AG20443 (cell line): Measurements from ENCODE around the gene TSPAN17.
"Not testable (repeated sequence)": the region's sequence is repeated elsewhere in the genome, so short reads cannot be mapped to it uniquely, and the experiment has no call there.

Experiments used
- DNase-seq: peaks from one replicate; pipeline ENCODE4 v3.0.0; 2012; ENCODE audit warnings: low spot score, mixed read lengths

Gene TSPAN17, protein sequence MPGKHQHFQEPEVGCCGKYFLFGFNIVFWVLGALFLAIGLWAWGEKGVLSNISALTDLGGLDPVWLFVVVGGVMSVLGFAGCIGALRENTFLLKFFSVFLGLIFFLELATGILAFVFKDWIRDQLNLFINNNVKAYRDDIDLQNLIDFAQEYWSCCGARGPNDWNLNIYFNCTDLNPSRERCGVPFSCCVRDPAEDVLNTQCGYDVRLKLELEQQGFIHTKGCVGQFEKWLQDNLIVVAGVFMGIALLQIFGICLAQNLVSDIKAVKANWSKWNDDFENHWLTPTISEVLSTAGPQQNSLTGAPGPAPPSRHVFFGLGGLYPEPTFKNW

DNA sequence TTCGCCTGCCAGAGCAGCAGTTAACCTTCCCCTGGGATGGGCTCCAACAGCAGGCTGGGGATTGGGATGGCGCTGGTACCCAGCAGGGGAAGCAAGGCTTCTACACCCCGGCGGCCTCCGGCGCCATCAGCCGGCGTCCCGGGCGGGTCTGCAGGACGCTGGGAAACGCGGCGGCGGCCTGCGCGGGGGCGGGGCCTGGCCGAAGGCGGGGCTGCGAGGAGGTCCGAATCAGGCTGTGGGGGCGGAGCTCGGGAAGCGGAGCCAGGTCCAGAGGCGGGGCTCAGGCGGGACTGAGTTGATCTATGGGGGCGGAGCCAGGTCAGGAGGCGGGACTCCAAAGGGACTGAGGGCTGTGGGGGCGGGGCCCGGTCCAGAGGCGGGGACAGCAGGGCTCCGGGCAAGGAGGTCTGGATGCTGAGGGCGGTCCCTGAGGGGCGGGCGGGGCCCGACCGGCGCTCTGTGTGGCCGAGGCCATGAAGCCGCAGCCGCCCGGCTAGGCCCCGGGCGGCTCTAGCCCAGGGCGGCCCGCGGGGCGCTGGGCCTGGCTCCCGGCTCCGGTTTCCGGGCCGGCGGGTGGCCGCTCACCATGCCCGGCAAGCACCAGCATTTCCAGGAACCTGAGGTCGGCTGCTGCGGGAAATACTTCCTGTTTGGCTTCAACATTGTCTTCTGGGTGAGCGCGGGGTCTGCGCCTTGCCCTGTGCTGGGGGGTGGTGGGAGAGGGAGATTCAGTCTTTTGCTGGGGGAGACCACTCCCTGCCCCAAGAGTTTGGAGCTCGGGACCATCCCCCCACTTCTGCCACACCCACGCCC lies at the start of gene TSPAN17:
TSPAN17 (plus strand) TSS at position 455 of the 813 bp plus-strand sequence; CDS start at position 587, 132 bp downstream.
- peak; percentile 100 for DNase-seq

DNA sequence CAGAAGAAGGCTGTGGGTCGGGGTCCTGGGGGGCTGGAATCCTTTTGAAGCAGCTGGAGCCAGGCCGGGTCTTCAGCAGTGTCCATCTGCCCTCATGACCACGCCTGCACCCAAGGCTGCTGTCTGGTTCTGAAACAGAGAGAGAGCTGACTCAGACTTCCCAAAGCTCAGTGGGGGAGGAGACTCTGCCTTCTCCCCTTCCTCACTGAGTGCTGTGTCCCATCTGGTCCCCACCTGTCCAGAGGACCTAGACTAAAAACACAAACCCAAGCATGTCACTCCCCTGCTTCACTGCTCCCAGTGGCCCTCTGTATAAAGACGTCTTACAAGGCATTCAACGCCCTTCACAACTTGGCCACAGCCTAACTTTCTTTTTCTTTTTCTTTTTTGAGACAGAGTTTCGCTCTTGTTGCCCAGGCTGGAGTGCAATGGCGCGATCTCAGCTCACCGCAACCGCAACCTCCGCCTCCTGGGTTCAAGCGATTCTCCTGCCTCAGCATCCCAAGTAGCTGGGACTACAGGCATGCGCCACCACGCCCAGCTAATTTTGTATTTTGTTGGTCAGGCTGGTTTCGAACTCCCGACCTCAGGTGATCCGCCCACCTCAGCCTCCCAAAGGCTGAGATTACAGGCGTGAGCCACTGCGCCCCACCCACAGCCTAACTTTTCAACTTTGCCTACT lies 47.4 kb upstream of the TSPAN17 start:
- DNase-seq, result not testable (repeated sequence)

DNA sequence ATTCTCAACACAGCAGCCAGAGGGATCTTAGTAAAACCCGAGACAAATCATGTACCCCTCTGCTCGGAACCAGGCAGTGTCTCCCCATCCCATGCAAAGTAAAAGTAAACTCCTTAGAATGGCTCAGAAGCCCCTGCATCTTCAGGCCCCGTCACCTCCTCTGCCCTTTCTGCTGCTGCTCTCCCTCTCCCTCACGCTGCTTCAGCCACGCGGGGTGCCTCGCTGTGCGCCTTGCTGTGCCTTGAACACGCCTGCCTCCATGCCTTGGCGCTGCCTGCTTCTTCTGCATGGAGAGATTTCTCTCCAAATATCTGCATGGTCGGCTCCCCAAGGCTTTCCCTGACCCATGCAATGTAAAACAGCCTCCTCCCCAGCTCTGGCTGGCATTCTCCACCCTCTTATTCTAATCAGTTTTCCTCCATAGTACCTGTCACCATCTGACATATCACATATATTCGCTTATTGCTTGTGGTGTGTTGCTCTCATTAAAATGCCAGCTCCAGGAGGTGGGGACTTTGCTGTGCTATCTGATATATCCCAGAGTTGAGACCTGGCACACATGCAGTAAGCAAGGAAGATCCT lies 45.3 kb upstream of the TSPAN17 start:
- DNase-seq, result no peak

DNA sequence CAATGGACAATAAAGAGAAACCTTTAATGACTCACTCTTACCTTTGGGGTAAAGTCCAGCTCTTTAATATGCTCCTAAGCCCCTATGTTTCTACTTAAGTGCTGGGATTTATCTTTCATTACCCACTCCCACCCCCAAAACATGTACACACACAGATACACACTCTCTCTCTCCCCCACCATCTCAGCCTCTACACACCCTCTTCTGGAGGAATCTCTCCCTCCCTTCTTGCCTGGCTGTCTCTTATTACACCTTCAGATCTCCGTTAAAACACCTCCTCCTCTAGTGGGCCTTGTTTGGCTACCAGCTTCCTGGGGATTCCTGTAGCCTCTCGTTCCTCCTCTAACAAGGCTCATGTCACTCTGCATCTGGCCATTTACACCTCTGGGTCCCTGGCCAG lies 44.2 kb upstream of the TSPAN17 start:
- DNase-seq, result no peak

DNA sequence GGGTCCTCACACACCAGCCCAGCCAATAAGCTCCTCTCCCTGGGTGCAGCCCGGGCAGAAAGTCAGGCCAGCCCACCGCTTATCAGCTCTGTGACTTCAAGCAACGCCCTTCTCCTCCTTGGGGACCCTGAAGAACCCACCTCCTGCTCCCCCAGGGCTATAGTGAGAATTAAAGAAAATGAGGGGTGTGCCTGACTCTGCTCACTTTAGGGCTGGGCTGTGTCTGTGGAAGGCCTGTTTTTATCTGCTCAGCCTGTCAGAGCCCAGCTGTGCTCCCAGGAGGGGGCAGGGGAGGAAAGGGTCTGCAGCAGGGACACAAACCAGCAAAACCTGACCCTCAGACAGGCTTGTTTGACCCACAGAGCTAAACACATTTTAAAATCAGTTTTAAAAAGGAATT lies 41.3 kb upstream of the TSPAN17 start:
- DNase-seq, result no peak

DNA sequence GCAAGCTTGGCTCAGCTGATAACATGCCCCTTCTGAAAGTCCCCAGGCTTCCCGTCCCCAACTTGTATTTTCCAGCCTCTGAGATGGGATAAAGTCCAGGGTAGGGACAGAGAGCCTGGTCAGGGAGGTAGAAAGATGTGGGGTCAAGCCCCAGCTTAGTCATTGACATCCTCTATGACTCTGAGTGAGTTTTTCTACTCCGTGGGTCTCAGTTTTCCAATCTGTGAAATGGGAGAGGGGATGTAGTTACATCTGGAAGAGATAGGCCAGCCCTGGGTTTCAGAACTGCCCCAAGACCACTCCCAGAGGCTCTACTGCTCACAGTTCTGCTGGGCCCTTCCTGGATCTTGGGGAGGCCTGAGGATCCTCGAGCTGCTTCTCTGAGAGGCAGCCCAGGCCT lies 40.4 kb upstream of the TSPAN17 start:
- no peak for DNase-seq

DNA sequence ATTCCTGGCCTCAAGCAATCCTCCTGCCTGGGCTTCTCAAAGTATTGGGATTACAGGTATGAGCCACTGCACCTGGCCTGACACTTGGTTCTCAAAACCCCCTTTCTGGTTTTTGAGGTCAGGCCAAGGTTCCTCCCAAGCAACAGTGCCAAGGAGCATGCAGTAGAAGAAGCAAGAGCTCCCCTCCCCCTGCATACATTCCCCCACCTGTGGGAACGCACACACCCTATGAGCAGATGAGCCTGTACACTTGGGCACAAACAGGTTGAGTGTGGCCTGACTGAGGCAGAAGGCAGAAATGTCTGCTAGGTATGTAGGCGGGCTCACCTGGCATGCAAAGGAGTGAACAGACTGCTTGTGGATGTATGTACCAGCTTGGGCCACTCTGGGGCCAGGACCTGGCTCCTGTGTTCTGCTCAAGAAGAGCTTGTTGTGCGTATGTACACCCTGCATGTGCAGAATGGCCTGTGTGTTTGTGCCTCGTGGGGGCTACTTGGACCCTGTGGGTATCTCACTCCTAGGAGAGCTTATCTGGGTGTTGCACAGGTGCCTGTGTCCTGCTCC lies 39.1 kb upstream of the TSPAN17 start:
- no peak for DNase-seq

DNA sequence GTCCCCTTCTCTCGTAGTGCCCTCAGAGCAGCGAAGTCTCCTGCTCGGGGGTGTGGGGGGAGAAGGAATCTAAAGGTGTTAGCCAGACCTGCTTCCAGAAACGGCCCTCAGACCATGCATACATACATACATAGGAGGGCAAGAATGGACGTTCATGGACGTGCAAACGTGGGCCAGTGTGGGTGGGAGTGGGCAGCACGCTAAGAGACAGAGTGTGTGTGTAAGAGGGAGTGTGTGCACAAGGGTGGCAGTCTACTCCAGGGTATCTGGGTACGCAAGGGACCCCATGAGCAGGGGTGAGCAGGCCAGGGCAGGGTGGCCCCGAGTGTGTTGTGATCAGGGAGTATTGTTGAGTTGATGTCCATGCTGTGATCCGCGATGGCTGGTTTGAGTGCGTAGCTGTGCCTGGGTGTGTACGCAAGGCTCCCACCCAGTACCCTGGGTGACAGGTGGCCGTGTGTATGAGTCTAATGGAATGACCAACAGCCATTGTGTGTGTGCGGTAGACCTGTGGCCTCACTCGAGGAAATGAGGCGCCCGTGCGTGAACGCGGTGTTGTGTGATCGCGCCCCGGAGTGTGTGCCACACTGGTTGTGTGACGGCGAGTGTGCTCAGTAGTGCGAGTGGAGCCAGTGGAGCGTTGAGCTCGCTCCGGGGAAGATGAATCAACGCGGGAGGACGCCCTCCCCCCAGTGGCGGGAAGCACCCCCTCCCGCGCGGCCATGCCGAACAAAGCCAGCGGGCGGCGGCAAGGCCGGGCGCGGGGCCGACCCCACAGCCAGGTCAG lies 38.2 kb upstream of the TSPAN17 start:
- no peak for DNase-seq

DNA sequence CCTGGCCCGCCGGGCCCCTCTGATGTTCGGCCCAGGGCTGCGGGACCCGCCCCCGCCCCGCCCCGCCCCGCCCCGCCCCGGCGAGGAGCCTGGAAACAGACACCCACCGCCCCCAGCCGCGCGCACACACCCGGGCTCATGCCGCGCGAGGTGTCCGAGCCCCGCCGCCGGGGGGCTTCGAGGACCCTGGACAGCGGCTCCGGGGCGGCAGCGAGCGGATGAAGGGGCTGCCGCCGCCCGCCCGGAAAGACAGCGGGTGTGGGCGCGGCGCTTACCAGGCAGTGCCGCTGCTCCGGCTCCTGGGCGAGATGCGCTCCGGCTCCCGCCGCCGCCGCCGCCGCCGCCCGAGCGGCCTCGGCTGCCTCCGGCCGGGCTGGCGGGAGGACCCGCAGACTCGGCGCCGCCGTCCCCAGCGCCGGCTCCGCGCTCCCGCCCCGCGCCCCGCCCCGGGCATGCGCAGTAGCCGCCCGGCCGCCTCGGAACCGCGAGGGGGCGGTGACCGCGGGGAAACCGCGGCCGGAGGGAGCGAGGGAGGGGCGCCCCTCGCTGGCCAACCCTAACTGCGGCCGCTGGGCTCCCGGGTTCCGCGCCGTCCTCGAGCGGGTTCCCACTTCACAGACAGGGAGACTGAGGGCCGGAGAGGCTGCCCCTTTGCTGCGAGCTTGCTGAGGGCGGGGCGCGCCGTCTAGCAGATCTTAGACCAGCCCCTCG lies 37.4 kb upstream of the TSPAN17 start, which contains the start of gene GPRIN1:
GPRIN1 (minus strand) TSS at position 433 of the 711 bp plus-strand sequence. CDS start 10,322 bp downstream, outside the sequence.
- peak; percentile 99 for DNase-seq

DNA sequence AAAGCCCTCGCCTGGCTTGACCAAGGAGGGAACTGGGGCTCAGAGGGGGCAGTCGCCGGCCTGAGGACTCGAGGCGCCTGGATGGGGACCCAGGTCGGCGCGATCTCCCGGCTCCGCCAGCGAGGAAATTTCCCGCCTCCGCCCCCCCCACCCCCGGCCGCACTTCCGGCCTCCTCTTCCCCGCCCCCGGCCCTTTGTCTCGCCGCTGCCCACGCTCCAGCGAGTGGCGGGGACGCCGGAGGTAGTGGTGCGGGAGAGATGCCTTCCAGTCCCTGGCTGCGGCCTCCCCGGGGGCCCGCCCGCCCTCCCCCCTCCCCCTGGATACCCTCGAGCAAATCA lies 36.9 kb upstream of the TSPAN17 start:
- no peak for DNase-seq

DNA sequence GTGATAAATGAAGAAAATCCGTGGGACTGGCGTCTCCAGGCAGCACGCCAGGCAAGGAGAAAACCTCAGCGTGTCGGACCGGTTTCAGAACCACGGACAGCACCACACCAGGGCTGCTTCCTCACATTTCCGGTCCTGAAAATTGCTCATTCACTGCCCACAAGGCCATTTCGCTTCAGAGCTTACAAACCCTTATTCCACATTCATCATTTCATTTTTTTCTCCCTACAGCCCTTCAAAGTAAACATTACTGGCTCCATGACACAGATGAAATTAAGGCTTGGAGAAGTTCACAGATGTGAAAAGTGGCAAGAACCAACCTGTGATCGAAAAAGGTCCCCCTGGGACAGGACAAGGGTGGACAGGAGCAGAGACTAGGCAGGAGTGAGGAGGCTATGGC lies 35.8 kb upstream of the TSPAN17 start:
- peak; percentile 84 for DNase-seq

DNA sequence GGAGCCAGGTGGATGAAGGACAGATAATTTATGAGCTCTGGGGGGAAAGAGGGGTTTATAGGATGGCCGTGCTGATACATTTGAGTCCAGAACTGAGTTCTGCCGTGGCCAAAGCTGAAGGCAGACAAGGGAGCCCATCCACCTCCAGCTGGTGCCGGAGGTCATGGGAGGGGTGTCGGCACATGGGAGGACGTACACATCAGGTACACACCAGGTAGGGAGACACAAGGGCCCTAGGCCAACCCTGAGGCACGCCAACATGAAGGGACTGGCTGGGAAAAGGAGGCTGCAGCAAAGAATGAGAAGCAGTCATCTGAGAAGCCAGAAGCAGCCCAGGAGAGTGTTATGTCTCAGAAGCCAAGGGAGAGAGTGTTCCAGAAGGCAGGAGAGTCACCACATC lies 35.3 kb upstream of the TSPAN17 start:
- DNase-seq, result no peak

DNA sequence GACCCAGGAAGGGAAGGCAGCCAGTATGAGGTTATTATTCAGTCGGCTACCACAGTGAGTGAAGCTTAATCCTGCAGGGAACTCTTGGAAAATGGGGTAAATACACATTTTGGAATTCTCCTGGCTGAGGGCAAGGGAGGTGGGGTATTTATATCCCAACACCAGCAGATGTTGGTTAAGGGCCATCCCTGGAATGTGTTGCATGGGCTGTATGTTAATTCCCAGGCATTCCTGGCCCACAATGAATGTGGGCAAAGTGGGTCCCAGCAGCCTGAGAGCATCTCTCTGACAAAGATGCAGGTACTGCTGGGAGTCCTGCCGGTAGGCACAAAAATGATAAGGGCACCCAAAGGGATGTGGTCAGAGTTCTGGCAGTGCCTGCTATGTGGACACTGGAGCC lies 34.4 kb upstream of the TSPAN17 start:
- DNase-seq, result no peak

DNA sequence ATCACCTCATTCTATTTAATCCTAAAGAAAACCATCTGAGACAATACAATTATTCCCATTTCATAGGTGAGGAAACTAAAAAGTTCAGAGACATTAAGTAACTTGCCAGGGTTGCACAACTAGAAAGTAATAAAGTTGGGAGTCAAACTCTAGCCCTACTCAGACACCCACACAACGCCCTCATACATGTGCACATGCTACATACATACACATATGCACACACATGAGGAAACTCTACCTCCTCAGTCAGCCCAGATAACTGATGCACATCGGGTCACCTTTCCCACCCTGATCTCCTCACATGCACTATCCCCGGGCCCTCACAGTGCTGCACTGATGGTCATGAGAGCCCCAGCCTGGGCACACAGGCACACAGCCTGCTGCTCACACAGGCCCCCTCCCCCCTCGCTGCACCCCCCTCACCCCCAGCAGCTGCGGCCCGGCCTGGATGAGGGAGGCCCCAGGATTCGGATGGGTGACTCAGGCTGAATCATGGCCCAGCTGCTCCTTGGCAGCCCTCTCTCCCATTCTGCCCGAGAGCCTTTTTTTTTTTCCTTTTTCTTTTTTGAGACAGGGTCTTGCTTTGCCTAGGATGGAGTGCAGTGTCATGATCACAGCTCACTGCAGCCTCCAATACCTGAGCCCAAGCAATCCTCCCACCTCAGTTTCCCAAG lies 32.3 kb upstream of the TSPAN17 start:
- peak; percentile 88 for DNase-seq

DNA sequence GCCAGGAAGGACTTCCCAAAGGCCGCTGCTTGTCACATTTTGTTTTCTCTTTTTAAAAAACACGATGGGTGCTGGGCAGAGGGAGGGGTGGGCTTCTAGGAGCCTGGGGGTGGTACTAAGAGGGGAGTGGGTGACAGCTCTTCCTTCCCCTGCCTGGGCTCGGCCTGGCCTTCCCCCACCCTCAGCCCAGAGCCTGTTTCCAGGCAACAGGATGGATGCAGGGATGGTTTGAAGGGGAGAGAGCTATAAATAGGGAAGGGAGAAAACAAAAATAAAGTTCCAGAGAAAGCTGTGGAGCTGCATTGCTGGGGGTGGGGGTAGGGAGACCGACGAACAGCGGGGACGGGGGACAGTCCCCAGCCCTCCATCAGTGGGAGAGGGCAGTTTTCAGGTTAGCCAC lies 30.8 kb upstream of the TSPAN17 start:
- DNase-seq, result no peak

DNA sequence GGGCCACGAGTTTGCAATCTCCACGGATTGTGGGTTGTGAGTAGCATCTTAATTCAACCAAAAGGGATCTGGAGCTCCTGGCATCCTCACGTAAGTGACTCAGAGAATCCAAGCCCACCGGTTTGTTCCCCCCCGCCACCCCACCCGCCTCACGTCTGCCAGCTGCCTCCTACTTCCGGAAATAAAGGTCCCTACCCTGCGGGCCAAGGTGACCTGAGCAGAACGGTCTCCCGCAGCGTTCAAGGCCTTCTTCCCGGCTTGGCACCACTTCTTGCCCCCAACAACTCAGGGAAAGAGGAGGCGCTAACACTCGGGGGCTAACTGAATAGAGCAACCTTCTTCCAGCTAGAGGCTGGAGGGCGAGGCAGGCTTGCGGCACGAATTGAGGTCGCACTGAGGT lies 28.5 kb upstream of the TSPAN17 start:
- DNase-seq, result no peak

DNA sequence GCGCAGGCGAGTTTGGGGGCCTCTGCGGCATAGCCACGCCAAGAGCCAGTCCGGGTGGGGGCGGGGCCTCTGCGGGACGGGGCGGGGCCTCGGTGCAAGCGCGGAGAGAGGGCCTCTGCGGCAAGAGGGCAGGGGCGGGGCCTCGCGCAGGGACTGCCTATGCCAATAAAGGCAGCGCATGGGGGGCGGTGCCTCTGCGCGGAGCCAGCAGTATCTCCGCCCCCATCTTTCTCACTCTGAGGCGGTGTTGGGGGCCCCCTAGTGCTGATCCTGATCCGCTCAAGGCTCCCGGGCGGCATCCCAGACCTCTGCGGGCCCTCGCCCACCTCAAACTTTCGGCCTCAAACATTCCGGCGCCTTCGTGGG lies 28.1 kb upstream of the TSPAN17 start:
- peak; percentile 89 for DNase-seq

DNA sequence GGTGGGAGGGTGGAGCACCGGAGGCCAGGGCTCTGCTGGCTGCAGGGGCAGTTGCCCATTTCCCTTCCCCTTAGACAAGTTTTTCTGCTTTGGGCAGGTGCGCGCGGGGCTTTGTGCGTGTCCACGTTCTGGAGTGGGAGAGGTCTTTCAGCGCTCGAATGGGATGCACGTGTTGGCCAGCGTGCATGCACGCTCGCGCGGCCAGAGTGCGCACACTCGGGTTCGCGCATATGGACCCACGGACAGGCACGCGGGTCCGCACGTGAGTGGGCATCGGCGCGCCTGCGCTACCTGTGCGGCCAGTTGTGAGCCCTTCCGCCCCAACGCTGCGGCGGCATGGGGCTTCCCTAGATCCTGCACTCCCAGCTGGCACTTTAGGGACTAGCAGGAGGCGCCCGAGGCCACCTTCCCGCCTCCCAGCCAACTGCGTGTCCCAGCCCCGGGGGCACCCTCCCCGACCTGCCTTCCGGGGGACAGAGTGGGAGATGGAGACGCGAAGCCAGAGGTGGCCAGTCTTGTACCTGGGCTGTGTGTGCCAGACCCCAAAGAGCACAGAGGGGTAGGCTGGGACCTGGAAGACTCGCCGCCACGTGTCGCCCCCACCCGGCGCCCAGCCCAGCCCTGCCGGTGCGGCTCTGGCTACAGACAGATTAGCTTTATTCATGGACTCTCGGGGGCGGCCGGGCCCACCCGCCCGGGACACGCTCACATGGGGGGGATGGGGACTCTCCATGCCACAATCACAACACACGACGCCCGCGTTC lies 27.5 kb upstream of the TSPAN17 start:
- no peak for DNase-seq

DNA sequence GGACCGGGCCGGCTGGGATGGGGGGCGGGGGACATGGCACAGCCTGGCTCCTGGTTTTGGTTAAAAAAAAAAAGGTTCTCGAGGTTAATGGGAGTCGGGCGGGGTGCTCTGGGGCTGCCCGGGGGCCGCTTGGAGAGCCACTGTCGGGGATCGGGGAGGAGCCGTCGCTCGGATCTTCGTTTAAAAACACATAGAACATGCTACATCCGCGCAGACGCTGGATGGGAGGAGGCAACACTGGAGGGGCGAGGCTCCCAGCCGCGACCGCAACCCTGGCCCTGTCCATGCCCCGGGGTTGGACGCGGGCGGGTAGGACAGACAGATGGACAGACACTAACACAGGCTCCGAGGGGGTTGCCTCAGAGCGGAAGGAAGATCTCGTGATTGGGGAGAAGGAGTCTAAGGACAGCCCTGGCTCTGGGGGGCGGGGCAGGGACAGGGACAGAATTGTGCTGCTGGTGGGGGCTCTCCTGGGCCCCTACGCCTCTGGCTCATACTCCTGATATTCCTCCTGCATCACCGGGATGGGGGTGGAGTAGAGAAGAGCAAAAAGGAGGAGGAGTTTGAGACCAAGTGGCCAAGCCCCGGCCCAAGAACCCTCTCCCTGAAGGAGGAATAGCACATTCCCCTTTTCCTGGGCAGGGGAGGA lies 26.8 kb upstream of the TSPAN17 start:
- peak; percentile 46 for DNase-seq
